Measurements from ENCODE around the gene EEFSEC. TPM values are rescaled to one million over a fixed set of nuclear protein-coding genes. Genes with fewer than 3 reads are reported as not detected.

Gene EEFSEC
- total and polyA plus RNA-seq, 2 experiments from 2014 or later: 10.1 to 16.2 TPM

GRCh38 chr3:128359846-128360642 lies 206.8 kb downstream of the EEFSEC start:
- Histone ChIP-seq H3K79me2 (replicated peaks; ENCODE audit: insufficient read depth) (no peaks in the 10 kb centered on the region), H3F3A (replicated peaks; ENCODE audit: low read depth) (no peaks in the 10 kb centered on the region), H3K27me3 (ENCODE audit: insufficient read depth) (no peaks in the 10 kb centered on the region), H3K4me2 (no peak overlapping the region), H2AFZ (no peak overlapping the region), H3K4me1 (ENCODE audit: insufficient read depth) (no peaks in the 10 kb centered on the region), H3K27ac (ENCODE audit: low read depth) (no peak overlapping the region), H3K36me3 (ENCODE audit: insufficient read depth) (no peaks in the 10 kb centered on the region), H3K4me3 (no peak overlapping the region), H4K20me1 (replicated peaks; ENCODE audit: insufficient read depth) (no peaks in the 10 kb centered on the region), H3K9me2 (ENCODE audit: insufficient read depth) (no peaks in the 10 kb centered on the region)
- TF ChIP-seq NANOG (IDR thresholded peaks at IDR 0.05; ENCODE audit: borderline replicate concordance): no peak
- no peak for TF ChIP-seq REST (IDR thresholded peaks at IDR 0.05; ENCODE audit: unreplicated experiment)
- TF ChIP-seq CTCF (conservative IDR thresholded peaks at IDR 0.05; ENCODE audit: low read depth in 2 of 2): no peak
- TF ChIP-seq STAT1 (IDR thresholded peaks at IDR 0.05; ENCODE audit: unreplicated experiment): no peak
- no peak for TF ChIP-seq EZH2 (IDR thresholded peaks at IDR 0.05; ENCODE audit: low read depth, unreplicated experiment)
- Mint-ChIP-seq H3K9me3 (no peaks in the 10 kb centered on the region), H3K4me1 (no peaks in the 10 kb centered on the region), H3K4me3 (no peak overlapping the region), H3K36me3 (ENCODE audit: low read depth) (no peaks in the 10 kb centered on the region), H3K27ac (no peak overlapping the region), H3K27me3 (ENCODE audit: insufficient read depth, low read depth, poor library complexity) (peaks cover 6% of the 10 kb centered on the region)
- no peak for DNase-seq (ENCODE audit: low spot score)
- no peak for ATAC-seq

- Mint-ChIP-seq H3K36me3 (ENCODE audit: low read depth) (no peaks in the 10 kb centered on the region), H3K4me1 (no peaks in the 10 kb centered on the region), H3K27ac (no peak overlapping the region), H3K9me3 (no peaks in the 10 kb centered on the region), H3K4me3 (no peak overlapping the region), H3K27me3 (ENCODE audit: insufficient read depth, low read depth, poor library complexity) (peaks cover 6% of the 10 kb centered on the region)
- no peaks in the 10 kb centered on the region for H3K79me2 ChIP-seq (replicated peaks; ENCODE audit: insufficient read depth)
- ATAC-seq: no peak
- no peaks in the 10 kb centered on the region for H3K36me3 ChIP-seq (ENCODE audit: insufficient read depth)
- H3K27me3 ChIP-seq (ENCODE audit: insufficient read depth): no peaks in the 10 kb centered on the region
- H3K9me2 ChIP-seq (ENCODE audit: insufficient read depth): no peaks in the 10 kb centered on the region
- no peaks in the 10 kb centered on the region for H4K20me1 ChIP-seq (replicated peaks; ENCODE audit: insufficient read depth)
- no peaks in the 10 kb centered on the region for H3F3A ChIP-seq (replicated peaks; ENCODE audit: low read depth)
- H2AFZ ChIP-seq: no peak overlapping the region
- H3K4me3 ChIP-seq: no peak overlapping the region
- no peak overlapping the region for H3K27ac ChIP-seq (ENCODE audit: low read depth)
- DNase-seq (ENCODE audit: low spot score): no peak
- H3K4me2 ChIP-seq: no peak overlapping the region
- H3K4me1 ChIP-seq (ENCODE audit: insufficient read depth): no peaks in the 10 kb centered on the region
- TF ChIP-seq REST (IDR thresholded peaks at IDR 0.05; ENCODE audit: unreplicated experiment): no peak
- TF ChIP-seq ZNF114 (CRISPR knock-in tag; IDR thresholded peaks at IDR 0.05): no peak
- TF ChIP-seq CTCF (conservative IDR thresholded peaks at IDR 0.05; ENCODE audit: low read depth in 2 of 2): no peak
- no peak for TF ChIP-seq CREB1 (CRISPR knock-in tag; IDR thresholded peaks at IDR 0.05; ENCODE audit: low read depth)
- no peak for TF ChIP-seq POLR2AphosphoS5 (IDR thresholded peaks at IDR 0.05; ENCODE audit: low read depth)
- no peak for TF ChIP-seq ZNF331 (CRISPR knock-in tag; IDR thresholded peaks at IDR 0.05; ENCODE audit: low read depth)
- no peak for TF ChIP-seq ETS1 (IDR thresholded peaks at IDR 0.05)
Observed at GRCh38 chr3:128360705-128361271, 207.5 kb downstream of the EEFSEC start.
